LNCAP (cell line): ENCODE data around the gene TBX3.

ENCODE experiments used
- CTCF ChIP-seq: fragments of 450-650 bp; IDR thresholded peaks from 2 replicates; pipeline ENCODE4 v1.5.1; 2017; ENCODE audit warnings: mild to moderate bottlenecking

The TBX3 gene

GRCh38 chr12:114658002-114658441, 26.0 kb downstream of the TBX3 start:
- no peak for TF ChIP-seq CTCF

- TF ChIP-seq CTCF, result no peak
Observed at GRCh38 chr12:114657597-114657920, 26.4 kb downstream of the TBX3 start.

DNA sequence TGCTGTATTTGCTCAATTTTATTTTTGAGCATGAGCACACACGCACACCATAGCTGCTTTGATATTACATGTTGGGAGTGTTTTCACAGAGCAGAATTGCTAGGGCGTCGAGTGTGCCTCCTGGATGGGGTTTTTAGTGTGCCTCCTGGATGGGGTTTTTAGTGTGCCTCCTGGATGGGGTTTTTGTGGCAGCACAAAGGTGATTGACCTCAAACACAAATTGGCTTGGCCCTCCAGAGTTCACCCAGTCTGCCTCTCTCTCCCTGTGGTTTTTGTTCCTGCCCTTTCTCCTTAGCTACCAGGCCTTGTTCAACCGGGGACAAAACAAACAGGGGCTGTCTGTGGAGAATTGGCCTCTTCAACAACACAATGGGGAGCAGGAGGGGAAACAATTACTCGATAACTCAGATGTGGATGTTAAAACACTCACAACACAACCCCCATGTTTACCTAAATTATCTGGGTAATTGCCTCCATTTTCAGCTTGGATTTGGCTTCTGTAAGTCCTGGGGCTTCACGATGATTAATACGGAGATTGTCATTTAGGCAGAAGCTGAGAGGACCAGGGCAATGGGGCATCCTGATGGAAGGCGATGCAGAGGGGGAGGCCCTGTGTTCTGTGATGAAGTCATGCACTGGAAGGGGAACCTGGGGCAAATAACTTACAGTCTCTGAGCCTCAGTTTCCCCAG, 26.9 kb downstream of the TBX3 start:
- no peak for TF ChIP-seq CTCF

GRCh38 chr12:114655934-114656749, 27.8 kb downstream of the TBX3 start:
- TF ChIP-seq CTCF, result no peak; the same call in 1 of the 2 replicates

- TF ChIP-seq CTCF, result no peak
Observed at GRCh38 chr12:114649585-114649984, 34.4 kb downstream of the TBX3 start.

GRCh38 chr12:114648711-114649110, 35.3 kb downstream of the TBX3 start:
- no peak for TF ChIP-seq CTCF

DNA sequence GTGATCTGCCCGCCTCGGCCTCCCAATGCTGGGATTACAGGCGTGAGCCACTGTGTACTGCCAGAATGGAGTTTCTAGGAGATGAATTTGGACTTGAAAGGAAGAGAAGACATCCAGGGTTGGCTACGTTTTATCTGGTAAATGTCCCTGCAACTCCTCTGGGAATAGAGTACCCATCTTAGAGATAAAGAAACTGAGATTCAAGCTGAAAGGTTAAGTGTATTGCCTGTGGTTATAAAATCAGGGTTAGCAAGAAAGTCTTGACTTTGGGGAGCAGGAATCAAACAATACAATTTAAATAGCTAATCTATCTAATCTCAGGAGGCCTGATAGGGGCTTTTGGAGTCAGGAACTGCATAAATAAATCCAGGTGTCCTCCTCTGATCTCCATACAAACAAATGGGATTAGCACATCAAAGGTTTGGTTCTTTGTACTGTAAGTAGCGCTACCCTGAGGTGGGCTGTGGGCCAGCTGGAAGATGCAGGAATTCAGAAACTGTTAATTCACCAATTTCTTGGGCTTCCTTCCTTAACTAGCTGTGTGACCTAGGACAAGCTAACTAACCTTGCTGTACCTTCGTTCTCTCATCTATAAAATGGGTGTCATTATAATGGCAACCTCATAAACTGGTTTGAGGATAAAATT, 45.1 kb downstream of the TBX3 start:
- no peak for TF ChIP-seq CTCF
